Measurements from ENCODE around the gene C4BPB. TPM values are rescaled to one million over a fixed set of nuclear protein-coding genes. Genes with fewer than 3 reads are reported as not detected.
A peak's percentile ranks its signal among the peaks of the same experiment; 100 is the strongest.

The C4BPB gene
- total and polyA plus RNA-seq, 7 donors: 0.71 to 33.7 (median 4.1) TPM; not detected in 1

- Histone ChIP-seq H3K4me1 (peaks cover 0 to 13% (median 0%) of the 10 kb centered on the region in 4 donors), H3K27me3 (no peaks in the 10 kb centered on the region), H3K27ac (no peak overlapping the region), H3K9me3 (no peaks in the 10 kb centered on the region), H3K4me3 (no peak overlapping the region), H3K36me3 (peaks cover 0 to 37% (median 12%) of the 10 kb centered on the region in 4 donors)
- intact Hi-C loops (cut with DNase I): loop anchor here (2.0 kb wide), 1 partner anchor 22 kb away; no protein-coding TSS in a partner anchor
- DNase-seq: no peak
- TF ChIP-seq POLR2AphosphoS5 (IDR thresholded peaks at IDR 0.05): no peak
- no peak for TF ChIP-seq CTCF (IDR thresholded peaks at IDR 0.05)
- no peak for TF ChIP-seq EP300 (IDR thresholded peaks at IDR 0.05)
- TF ChIP-seq POLR2A (IDR thresholded peaks at IDR 0.05): no peak
- WGBS, 2 donors: 53 to 75% methylated on average over 5 of the region's 5 CpGs
Observed at GRCh38 chr1:207076181-207076955, 12.3 kb upstream of the C4BPB start.

GRCh38 chr1:207077012-207077411, 11.6 kb upstream of the C4BPB start:
- 23 to 80% methylated on average over 1 of the region's 1 CpG for WGBS, 2 donors
- Histone ChIP-seq H3K27me3 (no peaks in the 10 kb centered on the region), H3K4me3 (no peak overlapping the region), H3K9me3 (no peaks in the 10 kb centered on the region), H3K27ac (no peak overlapping the region), H3K36me3 (peaks cover 0 to 31% (median 9%) of the 10 kb centered on the region in 4 donors), H3K4me1 (peaks cover 0 to 13% (median 0%) of the 10 kb centered on the region in 4 donors)
- intact Hi-C loops (cut with DNase I): loop anchor here (2.0 kb wide), 1 partner anchor 22 kb away; no protein-coding TSS in a partner anchor
- TF ChIP-seq POLR2AphosphoS5 (IDR thresholded peaks at IDR 0.05) (no peak), CTCF (IDR thresholded peaks at IDR 0.05) (no peak), EP300 (IDR thresholded peaks at IDR 0.05) (no peak)
- no peak for DNase-seq

GRCh38 chr1:207077470-207078377, 10.9 kb upstream of the C4BPB start:
- 28 to 53% methylated on average over 6 of the region's 6 CpGs for WGBS, 2 donors
- Histone ChIP-seq H3K4me3 (no peak overlapping the region), H3K27me3 (no peaks in the 10 kb centered on the region), H3K27ac (no peak overlapping the region), H3K4me1 (peaks cover 0 to 13% (median 0%) of the 10 kb centered on the region in 4 donors), H3K9me3 (no peaks in the 10 kb centered on the region), H3K36me3 (peaks cover 0 to 24% (median 7%) of the 10 kb centered on the region in 4 donors)
- no peak for TF ChIP-seq POLR2AphosphoS5 (IDR thresholded peaks at IDR 0.05)
- TF ChIP-seq EP300 (IDR thresholded peaks at IDR 0.05): no peak
- TF ChIP-seq CTCF (IDR thresholded peaks at IDR 0.05): peak; percentile 47 to 83 (median 80)
- no peak for TF ChIP-seq POLR2A (IDR thresholded peaks at IDR 0.05)
- intact Hi-C loops (cut with DNase I): loop anchor here (1.0 to 2.0 kb wide), 2 partner anchors 23 to 27 kb away; no protein-coding TSS in a partner anchor
- DNase-seq: peak; percentile 73

GRCh38 chr1:207078578-207079132, 10.0 kb upstream of the C4BPB start:
- DNase-seq: no peak
- Histone ChIP-seq H3K36me3 (peaks cover 0 to 16% (median 7%) of the 10 kb centered on the region in 4 donors), H3K27ac (no peak overlapping the region), H3K27me3 (no peaks in the 10 kb centered on the region), H3K4me1 (peaks cover 0 to 13% (median 0%) of the 10 kb centered on the region in 4 donors), H3K4me3 (no peak overlapping the region), H3K9me3 (no peaks in the 10 kb centered on the region)
- intact Hi-C loops (cut with DNase I): loop anchor here (1.0 kb wide), 1 partner anchor 28 kb away; no protein-coding TSS in a partner anchor
- WGBS, 2 donors: 85 to 90% methylated on average over 11 of the region's 11 CpGs
- TF ChIP-seq POLR2A (IDR thresholded peaks at IDR 0.05): no peak
- TF ChIP-seq POLR2AphosphoS5 (IDR thresholded peaks at IDR 0.05): no peak
- no peak for TF ChIP-seq EP300 (IDR thresholded peaks at IDR 0.05)
- no peak for TF ChIP-seq CTCF (IDR thresholded peaks at IDR 0.05)
